KMS-11 (cell line): Measurements from ENCODE around the gene TMEM17.
"Not testable (repeated sequence)": the region's sequence is repeated elsewhere in the genome, so short reads cannot be mapped to it uniquely, and the experiment has no call there.

ENCODE experiments used
- H2AFZ ChIP-seq: fragments of 200-600 bp; sonication (generic); 2 replicates; pipeline ENCODE4 v1.6.1; 2016; ENCODE audit warnings: antibody characterized with exemption, mixed run types, low read depth
- H3K27ac ChIP-seq: fragments of 200-600 bp; sonication (generic); 2 replicates; pipeline ENCODE4 v1.6.1; 2016; ENCODE audit warnings: mild to moderate bottlenecking, mixed run types
- H3K27me3 ChIP-seq: fragments of 200-600 bp; sonication (generic); 2 replicates; pipeline ENCODE4 v1.6.1; 2017; ENCODE audit warnings: mild to moderate bottlenecking, low read depth, mixed run types, moderate library complexity; ENCODE audit not compliant: insufficient read depth
- H3K36me3 ChIP-seq: fragments of 200-600 bp; sonication (generic); 2 replicates; pipeline ENCODE4 v1.6.1; 2017; ENCODE audit warnings: mild to moderate bottlenecking, mixed run types; ENCODE audit not compliant: insufficient read depth
- H3K4me1 ChIP-seq: fragments of 200-600 bp; sonication (generic); 2 replicates; pipeline ENCODE4 v1.6.1; 2016; ENCODE audit warnings: mild to moderate bottlenecking, low read depth, mixed run types; ENCODE audit not compliant: poor library complexity, severe bottlenecking
- H3K4me2 ChIP-seq: fragments of 200-600 bp; sonication (generic); 2 replicates; pipeline ENCODE4 v1.7.0; 2016; ENCODE audit warnings: mild to moderate bottlenecking, mixed run types
- H3K4me3 ChIP-seq: fragments of 200-600 bp; sonication (generic); IDR thresholded peaks from 2 replicates; pipeline ENCODE4 v1.6.1; 2017; ENCODE audit warnings: low read depth, low read length, mixed read lengths; ENCODE audit not compliant: insufficient read depth
- H3K79me2 ChIP-seq: fragments of 200-600 bp; sonication (generic); 2 replicates; pipeline ENCODE4 v1.6.1; 2016; ENCODE audit warnings: low read depth, mixed run types; ENCODE audit not compliant: insufficient read depth
- H3K9ac ChIP-seq: fragments of 200-600 bp; sonication (generic); 2 replicates; pipeline ENCODE4 v1.6.1; 2016; ENCODE audit warnings: mild to moderate bottlenecking, mixed run types
- H4K20me1 ChIP-seq: fragments of 200-600 bp; sonication (generic); 2 replicates; pipeline ENCODE4 v1.6.1; 2016; ENCODE audit warnings: mild to moderate bottlenecking, mixed run types; ENCODE audit not compliant: insufficient read depth
- CTCF ChIP-seq: fragments of 200-600 bp; sonication (generic); conservative IDR thresholded peaks from 2 replicates; pipeline ENCODE4 v1.6.1; 2017; ENCODE audit warnings: low read depth, mild to moderate bottlenecking, antibody characterized with exemption, low read length, moderate library complexity, mixed read lengths

The TMEM17 gene

GRCh38 chr2:62527478-62528210, 21.6 kb upstream of the TMEM17 start:
- H3K27me3 ChIP-seq: no peaks in the 10 kb centered on the region
- TF ChIP-seq CTCF: no peak
- no peaks in the 10 kb centered on the region for H4K20me1 ChIP-seq
- no peak overlapping the region for H3K27ac ChIP-seq
- H3K79me2 ChIP-seq: no peaks in the 10 kb centered on the region
- no peaks in the 10 kb centered on the region for H3K36me3 ChIP-seq
- no peak overlapping the region for H3K4me3 ChIP-seq
- no peak overlapping the region for H3K4me2 ChIP-seq
- H2AFZ ChIP-seq: no peak overlapping the region
- no peaks in the 10 kb centered on the region for H3K4me1 ChIP-seq
- no peak overlapping the region for H3K9ac ChIP-seq

DNA sequence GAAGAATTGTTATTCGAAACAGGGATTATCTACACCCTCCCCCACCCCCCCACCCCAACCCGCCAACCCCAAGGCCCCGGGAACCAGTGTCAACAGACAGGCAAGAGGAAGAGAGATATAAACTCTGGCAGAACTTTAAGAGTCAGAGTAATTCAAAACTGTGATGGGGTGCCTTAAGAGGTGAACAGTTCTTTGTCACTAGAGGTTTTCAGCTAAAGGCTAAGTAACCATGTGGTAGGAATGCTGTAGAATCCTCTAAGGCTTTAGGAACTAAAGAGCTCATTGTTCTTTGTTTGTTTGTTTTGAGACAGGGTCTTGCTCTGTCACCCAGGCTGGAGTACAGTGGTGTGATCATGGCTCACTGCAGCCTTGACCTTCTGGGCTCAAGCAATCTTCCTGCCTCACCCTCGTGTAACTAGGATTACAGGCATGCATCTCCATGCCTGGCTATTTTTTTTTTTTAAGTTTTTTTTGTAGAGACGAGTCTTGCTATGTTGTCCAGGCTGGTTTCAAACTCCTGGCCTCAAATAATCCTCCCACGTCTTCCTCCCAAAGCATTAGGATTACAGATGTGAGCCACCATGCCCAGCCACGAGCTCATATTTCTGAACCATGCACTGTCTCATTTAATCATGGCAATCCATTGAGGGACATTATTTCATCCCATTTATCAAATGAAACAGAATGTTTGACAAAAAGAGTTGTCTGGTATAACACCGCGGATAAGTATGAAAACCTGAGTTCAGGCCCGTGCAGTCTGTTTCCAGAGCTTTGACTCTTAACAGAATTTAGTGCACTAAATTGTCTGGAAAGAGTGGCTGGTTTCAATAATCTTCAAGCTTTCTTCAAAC, 20.8 kb upstream of the TMEM17 start:
- no peaks in the 10 kb centered on the region for H3K36me3 ChIP-seq
- H3K27ac ChIP-seq: no peak overlapping the region
- H3K4me2 ChIP-seq: no peak overlapping the region

GRCh38 chr2:62525549-62526269, 19.7 kb upstream of the TMEM17 start:
- no peak overlapping the region for H3K27ac ChIP-seq
- TF ChIP-seq CTCF: no peak

More for the DNA sequence above, 20.8 kb upstream of the TMEM17 start:
- no peaks in the 10 kb centered on the region for H3K4me1 ChIP-seq
- H4K20me1 ChIP-seq: no peaks in the 10 kb centered on the region
- H3K79me2 ChIP-seq: no peaks in the 10 kb centered on the region
- no peak overlapping the region for H3K9ac ChIP-seq
- no peak overlapping the region for H2AFZ ChIP-seq
- H3K4me3 ChIP-seq: no peak overlapping the region
- H3K27me3 ChIP-seq: no peaks in the 10 kb centered on the region
- no peak for TF ChIP-seq CTCF

DNA sequence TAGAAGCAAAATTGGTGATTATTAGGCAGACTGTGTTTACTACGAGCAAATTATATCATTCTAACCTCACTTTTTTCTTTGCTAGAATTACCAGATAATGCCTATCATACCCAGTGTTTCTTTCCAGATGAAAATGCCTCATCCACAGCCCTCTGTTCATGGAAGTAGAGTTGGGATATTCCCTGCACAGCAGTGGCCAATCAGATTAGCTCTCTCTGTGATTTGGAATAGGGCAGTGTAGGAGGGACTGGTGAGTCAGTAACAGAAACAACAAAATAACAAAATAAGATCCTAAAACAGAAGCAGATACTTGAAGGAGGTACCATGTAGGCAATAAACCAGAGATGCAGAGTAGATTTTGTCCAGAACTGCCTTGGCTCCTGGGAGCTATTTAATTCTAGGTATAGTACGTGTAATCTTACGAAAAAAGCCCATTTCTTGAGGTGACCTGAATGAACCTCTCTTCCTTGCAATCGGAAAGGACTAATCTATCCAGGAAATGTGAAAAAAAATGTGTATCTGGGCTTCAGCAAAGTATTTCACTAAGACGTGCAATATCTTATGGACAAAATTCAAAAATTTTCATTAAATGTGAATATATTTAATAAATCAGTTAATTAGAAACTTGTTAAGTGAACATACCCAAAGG, 18.4 kb upstream of the TMEM17 start:
- TF ChIP-seq CTCF: no peak
- Histone ChIP-seq H2AFZ (no peak overlapping the region), H3K27ac (no peak overlapping the region)

More at GRCh38 chr2:62525549-62526269, 19.7 kb upstream of the TMEM17 start:
- H3K27me3 ChIP-seq: no peaks in the 10 kb centered on the region
- no peak overlapping the region for H3K4me2 ChIP-seq
- no peaks in the 10 kb centered on the region for H4K20me1 ChIP-seq
- H3K36me3 ChIP-seq: no peaks in the 10 kb centered on the region
- no peak overlapping the region for H3K4me3 ChIP-seq
- no peak overlapping the region for H2AFZ ChIP-seq
- H3K79me2 ChIP-seq: no peaks in the 10 kb centered on the region
- no peaks in the 10 kb centered on the region for H3K4me1 ChIP-seq
- H3K9ac ChIP-seq: no peak overlapping the region

GRCh38 chr2:62521061-62521460, 15.1 kb upstream of the TMEM17 start:
- not testable (repeated sequence) for H3K9ac ChIP-seq, H3K4me2 ChIP-seq, H3K36me3 ChIP-seq, H3K79me2 ChIP-seq, H2AFZ ChIP-seq, H3K27ac ChIP-seq, H3K4me3 ChIP-seq, H4K20me1 ChIP-seq, H3K4me1 ChIP-seq, H3K27me3 ChIP-seq

More for the DNA sequence above, 18.4 kb upstream of the TMEM17 start:
- Histone ChIP-seq H4K20me1 (no peaks in the 10 kb centered on the region), H3K79me2 (no peaks in the 10 kb centered on the region), H3K4me2 (no peak overlapping the region), H3K4me1 (no peaks in the 10 kb centered on the region), H3K27me3 (no peaks in the 10 kb centered on the region), H3K9ac (no peak overlapping the region), H3K36me3 (no peaks in the 10 kb centered on the region), H3K4me3 (no peak overlapping the region)
